Measurements from ENCODE around the gene SNAPC3.
A peak's percentile ranks its signal among the peaks of the same experiment; 100 is the strongest.
"Not testable (repeated sequence)": the region's sequence is repeated elsewhere in the genome, so short reads cannot be mapped to it uniquely, and the experiment has no call there.

The SNAPC3 gene

DNA sequence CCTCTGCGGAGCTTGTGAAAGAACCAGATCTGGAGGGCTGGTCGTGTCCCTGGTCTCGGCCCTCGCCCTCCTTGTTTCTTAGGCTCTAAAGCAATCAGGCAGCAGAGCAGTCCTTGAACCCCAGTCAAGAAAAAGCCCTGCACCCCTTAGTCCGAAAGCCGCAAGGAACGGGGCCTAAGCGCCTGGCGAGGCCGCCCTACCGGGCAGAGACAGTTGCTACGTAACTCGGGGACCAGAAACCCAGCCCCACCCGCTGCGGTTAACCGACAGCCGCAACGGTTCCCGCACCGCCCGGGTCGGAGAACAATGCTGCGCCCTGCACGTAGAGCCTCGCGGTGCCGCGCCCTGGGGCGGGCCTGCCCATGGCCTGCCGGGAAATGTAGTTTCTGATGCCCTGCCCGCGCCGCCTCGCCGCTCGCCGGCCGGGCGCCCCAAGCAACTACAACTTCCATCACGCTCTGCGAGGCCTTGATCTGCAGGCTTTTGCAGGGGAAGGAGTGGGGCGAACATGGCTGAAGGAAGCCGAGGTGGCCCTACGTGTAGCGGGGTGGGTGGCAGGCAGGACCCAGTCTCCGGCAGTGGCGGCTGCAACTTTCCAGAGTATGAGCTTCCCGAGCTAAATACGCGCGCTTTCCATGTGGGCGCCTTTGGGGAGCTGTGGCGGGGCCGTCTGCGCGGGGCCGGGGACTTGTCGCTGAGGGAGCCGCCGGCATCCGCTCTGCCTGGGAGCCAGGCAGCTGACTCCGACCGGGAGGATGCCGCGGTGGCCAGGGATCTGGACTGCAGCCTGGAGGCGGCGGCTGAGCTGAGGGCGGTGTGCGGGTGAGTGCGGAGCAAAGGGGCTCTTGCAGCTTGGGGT lies at the start of gene SNAPC3:
SNAPC3 (plus strand) TSS at position 505 of the 859 bp plus-strand sequence; CDS start at position 509, 4 bp downstream.
- DNase-seq: peak; percentile 35 to 98 (median 90)

DNA sequence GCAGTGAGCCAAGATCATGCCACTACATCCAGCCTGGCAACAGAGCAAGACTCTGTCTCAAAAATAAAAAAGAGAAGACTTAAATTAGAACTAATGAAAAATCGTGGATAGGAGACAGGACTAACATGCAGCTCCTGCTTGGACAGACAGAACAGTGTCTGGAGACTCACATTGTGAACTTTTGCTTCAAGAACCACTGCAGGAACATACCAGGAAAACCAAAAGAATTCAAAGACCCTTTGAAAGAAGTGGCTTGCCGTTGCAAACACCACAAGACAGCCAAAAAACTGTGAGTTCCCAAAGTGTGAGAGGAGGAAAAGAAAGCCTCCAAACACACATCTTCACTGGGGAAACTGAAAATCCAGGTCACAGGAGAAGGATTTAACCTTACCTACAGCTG lies 48.8 kb upstream of the SNAPC3 start:
- no peak for DNase-seq

DNA sequence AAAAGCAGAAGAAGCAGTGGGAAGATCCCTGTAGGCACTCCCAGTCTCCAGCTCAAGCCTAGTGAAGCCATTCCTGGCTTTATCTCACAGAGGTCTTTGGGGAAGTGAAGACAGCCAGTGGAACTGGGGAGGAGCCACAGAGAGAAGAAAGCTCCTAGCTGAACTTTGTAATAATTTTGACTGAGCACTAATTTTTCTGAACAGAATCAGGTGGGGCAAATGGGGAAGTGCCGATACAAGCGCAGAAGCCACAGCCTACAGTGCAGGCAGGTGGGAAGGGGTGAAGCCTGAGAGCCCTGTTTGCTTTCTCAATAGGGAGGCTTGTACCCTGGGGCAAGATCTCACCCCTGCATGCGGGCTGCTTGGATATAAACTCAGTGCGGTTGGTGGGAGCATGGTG lies 48.4 kb upstream of the SNAPC3 start:
- no peak for DNase-seq

DNA sequence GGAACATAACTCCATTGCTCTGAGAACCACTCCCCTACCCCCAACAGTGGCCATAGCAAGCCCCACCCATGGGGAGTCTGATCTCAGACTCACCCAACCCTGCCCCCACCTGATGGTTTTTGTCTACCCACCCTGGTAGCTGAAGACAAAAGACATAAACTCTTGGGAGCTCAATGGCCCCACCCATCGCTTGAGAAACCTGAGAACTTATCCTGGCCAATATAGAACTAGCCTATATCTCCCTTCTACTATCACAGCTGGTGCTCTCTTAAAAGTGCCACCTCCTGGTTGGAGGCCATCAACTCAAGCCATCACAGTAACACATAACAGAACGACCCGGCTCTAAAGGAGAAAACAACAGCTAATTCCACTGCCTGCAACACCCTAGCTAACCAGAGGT lies 47.9 kb upstream of the SNAPC3 start:
- DNase-seq: no peak

DNA sequence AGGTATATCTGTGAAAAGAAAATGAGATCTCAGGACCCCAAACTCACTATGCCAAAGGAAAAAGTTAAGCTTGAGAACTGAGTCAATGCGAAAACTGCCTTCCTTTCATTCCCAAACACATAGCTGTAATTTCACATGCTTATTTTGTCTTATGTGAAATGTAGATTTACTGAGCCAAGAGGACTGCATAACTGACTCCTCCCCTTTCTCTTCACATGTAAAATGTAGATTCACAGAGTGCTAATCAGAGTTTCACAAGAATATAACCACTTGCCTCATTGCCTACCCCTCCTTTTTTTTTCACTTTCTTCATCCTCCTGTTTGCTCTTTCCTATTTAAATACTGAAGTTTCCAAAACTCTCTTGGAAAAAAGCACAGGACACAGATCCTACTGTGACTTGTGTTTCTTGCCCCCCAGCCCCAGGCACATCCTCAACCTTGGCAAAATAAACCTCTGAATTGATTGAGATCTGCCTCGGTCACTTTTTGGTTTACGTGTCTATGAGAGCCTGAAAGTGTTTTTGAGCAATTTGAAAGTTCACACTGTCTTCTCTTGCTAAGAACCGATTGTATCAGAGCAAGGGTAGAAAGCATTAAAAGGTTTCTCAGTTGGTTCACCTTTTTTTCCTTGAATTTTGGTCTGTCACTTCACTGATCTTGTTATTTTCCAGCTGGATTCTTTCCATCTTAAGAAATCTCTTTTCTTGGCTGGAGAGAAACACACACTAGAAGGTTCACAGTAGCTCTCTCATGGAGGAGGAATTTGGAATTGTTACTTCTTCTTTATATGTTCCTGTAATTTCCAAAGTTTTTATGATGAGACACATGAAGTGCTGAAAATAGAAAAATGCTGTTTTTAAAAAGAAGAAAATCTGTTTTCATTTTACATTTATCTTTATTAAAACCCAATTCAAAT lies 44.8 kb upstream of the SNAPC3 start:
- no peak for DNase-seq

DNA sequence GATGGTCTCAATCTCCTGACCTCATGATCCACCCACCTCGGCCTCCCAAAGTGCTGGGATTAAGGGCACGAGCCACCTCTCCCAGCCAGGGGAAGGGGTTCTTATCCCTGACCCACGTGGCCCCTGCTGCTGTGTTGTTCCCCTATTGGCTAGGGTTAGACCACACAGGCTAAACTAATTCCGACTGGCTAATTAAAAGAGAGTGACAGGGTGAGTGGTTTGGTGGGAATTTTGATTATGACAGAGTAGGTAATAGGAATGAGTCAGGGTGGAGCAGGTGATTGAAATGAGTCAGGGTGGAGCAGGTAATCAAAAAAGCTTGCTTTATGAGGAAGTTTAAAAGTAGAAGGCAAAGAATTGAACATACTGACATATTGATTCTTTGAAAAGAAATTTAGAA lies 43.4 kb upstream of the SNAPC3 start:
- DNase-seq: not testable (repeated sequence)

DNA sequence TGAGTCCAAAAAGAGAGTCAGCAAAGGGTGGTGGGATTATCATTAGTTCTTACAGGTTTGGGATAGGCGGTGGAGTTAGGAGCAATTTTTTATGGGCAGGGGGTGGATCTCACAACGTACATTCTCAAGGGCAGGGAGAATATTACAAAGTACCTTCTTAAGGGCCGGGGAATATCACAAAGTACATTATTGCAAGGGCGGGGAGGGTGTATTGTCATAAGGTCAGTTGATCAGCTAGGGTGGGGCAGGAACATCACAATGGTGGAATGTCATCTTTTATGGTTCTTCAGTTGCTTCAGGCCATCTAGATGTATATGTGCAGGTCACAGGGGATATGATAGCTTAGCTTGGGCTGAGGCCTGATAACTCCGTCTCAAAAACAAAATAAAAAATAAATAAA lies 42.8 kb upstream of the SNAPC3 start:
- DNase-seq: not testable (repeated sequence)

DNA sequence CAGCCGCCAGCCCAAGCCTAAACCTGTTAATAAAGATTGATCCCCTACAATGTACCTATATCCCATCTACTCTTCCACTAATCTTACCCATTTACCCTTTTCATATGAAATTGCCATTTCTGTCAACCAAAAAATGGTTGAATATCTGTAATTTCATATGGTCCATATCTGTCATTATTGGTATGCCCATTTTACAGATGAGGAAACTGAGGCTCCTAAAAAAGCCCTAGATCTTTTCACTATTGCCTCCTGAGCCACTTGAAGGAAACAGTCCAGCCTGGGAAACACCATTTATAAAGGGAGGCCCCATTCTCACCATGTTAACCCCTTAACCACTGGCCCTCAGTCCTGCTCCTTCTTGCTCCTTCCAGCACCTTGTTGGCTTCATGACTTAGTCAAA lies 41.2 kb upstream of the SNAPC3 start:
- no peak for DNase-seq

DNA sequence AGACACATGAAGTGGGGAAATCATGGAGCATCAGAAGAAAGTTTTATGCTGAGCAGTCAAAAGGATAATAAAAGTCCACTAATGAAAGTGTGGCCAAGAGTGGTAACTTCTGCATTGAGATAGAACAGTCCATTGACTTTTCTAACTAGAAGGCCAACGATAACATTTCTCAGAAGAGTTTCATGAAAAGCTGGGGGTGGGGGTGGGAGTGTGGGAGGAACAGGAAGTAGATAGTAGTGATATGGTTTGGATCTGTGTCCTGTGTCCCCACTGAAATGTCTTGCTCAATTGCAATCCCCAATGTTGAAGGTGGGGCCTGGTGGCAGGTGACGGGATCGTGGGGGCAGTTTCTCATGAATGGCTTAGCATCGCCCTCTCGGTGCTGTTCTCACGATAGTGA lies 36.2 kb upstream of the SNAPC3 start:
- no peak for DNase-seq

DNA sequence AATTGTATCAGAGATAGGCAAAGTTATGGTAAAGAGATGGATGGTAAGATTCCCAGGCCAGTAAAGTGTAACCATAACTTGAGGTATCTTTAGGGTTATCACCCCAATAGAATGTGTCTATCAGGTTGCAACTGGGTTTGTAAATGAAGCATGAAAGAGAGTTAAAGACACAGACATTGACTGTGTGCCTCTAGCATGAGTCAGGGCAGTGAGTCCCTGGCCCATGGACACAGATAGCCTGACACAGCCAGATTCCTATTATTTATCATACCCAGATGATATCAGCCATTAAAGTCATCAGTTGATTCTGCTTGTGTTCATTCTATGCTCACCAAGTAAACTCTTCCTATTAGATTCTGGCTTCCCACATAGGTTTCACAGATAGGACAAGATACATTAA lies 33.5 kb upstream of the SNAPC3 start:
- no peak for DNase-seq

DNA sequence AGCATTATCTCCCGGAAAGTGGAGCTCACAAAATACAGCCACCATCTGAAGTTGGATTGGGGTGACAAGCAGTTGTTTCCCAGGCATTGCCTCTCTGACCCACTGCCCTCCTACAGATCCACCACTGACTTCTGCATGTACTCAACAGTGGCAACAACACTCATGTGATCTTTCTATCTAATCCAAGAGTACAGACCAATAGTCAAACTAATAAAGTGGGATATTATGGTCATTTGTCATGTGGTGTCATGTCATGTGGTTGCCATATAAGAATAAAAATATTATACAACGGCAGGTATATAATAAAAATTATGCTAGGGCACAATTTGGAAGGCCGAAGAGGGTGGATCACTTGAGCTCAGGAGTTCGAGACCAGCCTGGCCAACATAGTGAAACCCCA lies 33.0 kb upstream of the SNAPC3 start:
- DNase-seq: no peak

DNA sequence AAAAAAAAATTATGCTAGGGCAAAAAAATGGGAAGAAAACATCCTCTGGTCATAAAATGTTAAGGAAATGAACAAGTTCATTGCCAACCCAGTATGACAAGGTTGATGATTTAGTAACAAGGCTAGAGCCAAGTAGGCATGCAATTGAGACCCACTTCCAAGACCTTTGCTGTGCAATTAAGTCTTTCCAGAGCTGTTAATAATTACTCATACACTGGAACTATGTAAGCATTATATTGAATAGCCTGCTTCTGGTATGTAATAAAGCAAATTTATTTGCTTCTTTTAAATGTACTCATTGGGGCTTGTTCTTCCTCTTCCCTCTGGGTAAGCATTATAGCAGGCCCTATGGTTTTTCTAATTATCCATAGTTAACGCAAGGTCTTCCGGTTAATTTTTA lies 32.5 kb upstream of the SNAPC3 start:
- DNase-seq: no peak

DNA sequence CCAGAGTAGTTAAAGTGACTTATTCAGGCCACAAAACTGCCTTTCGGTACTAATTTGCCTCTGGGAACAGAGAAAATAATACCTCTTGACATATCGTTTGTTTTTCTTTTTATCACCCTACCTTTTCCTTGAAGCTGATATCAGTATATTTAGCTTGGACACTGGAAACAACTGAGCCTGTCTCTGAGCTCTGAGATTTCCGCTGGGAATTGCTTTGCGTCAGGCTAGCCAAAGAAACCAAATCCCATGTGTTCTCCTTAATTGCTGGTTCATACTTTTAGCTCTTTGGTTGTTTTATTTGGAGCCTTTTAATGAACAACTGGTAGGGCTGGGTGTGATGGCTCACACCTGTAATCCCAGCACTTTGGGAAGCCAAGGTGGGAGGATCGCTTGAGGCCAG lies 30.3 kb upstream of the SNAPC3 start:
- no peak for DNase-seq

DNA sequence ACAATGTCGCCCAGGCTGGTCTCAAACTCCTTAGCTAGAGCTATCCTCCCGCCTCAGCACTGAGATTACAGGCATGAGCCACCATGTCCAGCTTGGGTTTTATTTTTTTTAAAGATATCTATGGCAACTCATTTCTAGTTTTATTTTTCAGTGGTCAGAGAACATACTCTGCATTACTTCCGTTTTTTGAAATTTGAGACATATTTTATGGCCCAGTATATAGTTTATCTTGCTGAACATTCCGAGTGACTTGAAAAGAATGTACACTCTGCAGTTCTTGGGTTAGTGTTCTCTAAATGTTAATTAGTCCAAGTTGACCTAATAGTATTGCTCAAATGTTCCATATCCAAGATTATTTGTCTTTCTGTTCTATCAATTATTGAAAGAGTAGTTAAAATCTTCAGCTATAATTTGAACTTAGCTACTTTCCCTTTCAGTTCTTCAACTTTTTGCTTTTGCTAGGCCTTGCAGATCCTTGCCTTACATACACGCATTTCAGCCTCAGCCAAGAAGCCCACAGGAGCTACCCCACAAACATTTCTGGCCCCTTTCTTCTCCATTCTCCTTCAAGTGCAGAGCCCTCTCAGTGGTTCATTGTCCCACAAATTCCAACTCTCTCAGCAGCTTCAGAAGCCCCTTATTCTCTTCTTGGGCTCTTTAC lies 22.3 kb upstream of the SNAPC3 start:
- no peak for DNase-seq

DNA sequence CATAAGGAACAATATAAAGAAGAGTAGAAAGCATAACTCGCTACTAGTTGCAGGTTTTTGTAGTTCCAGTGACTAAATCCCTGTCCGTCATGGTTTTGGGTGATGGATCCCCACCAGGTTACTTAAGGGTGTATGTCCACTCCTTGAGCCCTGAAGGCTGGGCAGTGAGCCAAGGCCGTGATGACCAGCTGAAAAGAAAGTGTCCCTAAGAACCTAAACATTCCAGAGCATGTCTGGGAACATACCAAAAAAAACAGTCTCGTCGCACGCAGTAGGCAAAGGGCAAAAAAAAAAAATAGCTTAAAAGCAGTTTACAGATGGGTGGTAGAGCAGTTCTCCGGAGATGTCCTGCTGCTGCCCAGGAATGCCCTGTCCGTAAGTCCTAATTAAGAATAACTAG lies 21.4 kb upstream of the SNAPC3 start:
- no peak for DNase-seq

DNA sequence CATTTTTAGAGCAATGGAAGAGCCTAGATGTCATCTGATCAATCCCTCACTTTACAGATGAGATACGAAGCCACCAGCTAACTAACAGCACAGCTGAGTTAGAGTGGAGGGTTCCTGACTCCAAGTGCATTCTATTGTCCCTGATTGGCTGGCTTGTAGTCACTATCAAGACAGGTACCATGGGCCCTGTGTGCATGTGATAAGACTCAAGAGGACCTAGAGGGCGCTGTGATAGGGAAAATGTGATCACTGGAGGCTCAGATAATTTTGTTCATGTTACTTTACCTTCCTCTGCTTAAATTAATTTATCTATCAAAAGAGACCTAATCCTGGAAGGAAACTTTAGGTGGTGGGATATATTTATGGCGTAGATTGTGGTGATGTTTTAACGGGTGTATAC lies 19.5 kb upstream of the SNAPC3 start:
- no peak for DNase-seq

DNA sequence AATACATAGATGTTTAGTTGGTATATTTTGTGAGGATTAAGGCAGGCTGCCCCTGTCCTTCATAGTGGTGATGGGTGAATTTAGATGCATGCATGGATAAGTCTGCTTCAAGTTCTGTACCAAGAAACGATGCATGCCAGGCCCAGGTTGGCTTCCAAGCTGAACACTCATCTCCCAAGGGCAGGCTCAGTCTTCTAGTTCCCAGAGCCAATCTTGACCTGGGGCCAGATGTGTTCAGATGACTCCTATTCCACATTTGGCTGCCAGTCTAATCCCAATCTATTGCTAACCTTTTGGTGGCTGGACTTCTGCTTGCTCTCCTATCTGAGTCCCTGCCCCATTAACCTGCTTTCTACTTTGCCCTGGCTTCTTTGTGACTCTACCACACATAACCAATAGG lies 18.5 kb upstream of the SNAPC3 start:
- peak in 1 of 14 donors; percentile 5 for DNase-seq

DNA sequence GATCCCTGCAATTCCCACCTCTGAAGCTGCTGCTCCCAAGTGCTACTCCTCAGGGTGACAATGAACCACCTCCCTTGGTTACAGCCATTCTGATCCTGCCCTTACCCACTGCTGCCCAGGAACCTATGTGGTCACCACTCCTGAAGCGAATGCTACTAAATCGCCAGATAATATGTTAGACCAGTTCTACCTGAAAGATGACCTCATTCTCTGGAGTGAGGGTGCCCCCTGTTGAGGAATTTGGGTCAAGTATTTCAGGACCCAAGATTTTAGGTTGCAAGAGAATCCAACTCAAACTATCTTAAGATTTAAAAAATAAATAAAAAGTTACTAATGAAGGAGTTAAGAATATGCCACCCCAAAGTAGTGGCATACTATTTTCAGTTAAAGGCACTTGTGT lies 5.8 kb upstream of the SNAPC3 start:
- peak in 1 of 14 donors; percentile 7 for DNase-seq

DNA sequence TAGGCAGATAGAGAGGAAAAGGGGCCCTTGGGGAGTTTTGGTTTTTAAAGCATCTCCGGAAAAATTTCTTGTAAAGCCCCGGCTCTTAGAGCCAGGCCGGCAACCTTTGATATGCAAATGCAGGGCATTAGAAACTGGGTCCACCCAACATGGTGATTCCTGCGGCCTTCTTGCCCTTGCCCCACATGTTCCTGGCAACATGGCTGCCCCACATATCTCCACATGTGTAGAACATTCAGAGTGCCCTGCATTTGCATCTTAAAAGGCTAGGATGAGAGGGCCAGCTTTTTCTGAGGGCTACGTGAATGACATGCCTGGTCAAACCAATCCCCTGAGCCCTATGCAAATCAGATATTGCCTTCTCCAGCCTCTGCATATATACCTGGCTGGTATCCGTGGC lies 5.0 kb upstream of the SNAPC3 start:
- no peak for DNase-seq

DNA sequence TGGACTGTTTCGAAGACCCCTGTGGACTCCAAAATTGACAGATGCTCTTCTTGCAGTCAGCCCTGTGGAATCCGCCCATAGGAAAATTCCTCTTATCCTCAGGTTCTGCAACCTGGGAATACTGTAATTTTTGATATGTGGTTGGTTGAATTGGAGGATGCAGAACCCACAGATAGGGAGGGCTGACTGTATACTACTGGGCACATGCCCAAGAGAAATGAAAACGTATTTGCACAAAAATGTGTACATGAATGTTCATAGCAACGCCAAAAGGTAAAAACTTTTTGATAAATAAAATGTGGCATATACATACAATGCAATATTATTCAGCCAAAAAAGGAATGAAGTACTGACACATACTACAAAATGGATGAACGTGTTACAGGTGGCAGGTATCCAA lies 1.9 kb upstream of the SNAPC3 start:
- DNase-seq: no peak

DNA sequence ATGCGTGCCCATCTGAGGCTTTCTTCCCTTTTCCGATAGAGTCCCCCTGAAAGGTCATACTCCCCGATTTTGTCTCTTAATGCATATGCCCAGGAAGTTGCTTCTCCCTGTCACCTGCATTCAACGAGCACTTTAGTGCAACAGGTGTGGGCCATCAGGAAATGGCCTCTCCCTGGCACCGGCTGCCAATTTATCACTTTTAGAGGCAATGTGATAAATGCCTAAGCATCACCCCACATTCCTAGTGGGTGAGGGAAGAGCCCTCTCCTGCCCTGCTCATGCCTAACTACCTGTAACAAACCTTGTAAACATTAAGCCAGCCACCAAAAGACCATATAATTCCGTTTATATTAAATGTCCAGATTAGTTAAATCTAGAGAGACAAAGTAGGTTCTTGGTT lies 1.1 kb upstream of the SNAPC3 start:
- no peak for DNase-seq

DNA sequence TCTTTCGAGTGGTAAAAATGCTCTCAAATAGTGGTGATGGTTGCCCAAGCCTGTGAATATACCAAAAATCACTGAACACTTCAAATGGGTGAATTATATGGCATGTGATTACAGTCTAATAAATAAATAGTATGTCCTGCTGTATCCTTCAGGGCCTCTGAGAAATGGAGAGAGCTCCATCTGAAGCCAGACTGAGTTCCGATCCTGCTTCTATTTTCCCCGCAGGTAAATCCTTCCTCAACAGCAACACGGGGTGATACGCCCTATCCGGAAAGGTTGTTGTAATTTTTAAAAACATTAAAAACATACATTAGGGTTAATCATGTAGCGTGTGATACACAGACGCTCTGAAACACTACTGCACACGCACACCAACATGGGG lies 695 bp upstream of the SNAPC3 start:
- DNase-seq: no peak
